AG09309 (cell line): Measurements from ENCODE around the gene GAA.

Source experiments
- DNase-seq: peaks from one replicate; pipeline ENCODE4 v3.0.0-alpha.2; 2010; ENCODE audit warnings: low read depth
- H3K4me3 ChIP-seq: 2 replicates; pipeline ENCODE4 v1.5.1; 2011; ENCODE audit warnings: mild to moderate bottlenecking, low read depth, low read length, moderate library complexity; ENCODE audit not compliant: control insufficient read depth
- TF ChIP-seq, protein P1 (sequence below): IDR thresholded peaks from 2 replicates; pipeline ENCODE4 v1.5.1; 2011; ENCODE audit warnings: mild to moderate bottlenecking, low read depth, low read length, inconsistent platforms; ENCODE audit not compliant: insufficient read depth, control insufficient read depth; ENCODE audit errors: missing control alignments

GAA gene

GRCh38 chr17:80097844-80098691 lies 3.3 kb upstream of the GAA start:
- no peak for DNase-seq
- TF ChIP-seq, protein P1, sequence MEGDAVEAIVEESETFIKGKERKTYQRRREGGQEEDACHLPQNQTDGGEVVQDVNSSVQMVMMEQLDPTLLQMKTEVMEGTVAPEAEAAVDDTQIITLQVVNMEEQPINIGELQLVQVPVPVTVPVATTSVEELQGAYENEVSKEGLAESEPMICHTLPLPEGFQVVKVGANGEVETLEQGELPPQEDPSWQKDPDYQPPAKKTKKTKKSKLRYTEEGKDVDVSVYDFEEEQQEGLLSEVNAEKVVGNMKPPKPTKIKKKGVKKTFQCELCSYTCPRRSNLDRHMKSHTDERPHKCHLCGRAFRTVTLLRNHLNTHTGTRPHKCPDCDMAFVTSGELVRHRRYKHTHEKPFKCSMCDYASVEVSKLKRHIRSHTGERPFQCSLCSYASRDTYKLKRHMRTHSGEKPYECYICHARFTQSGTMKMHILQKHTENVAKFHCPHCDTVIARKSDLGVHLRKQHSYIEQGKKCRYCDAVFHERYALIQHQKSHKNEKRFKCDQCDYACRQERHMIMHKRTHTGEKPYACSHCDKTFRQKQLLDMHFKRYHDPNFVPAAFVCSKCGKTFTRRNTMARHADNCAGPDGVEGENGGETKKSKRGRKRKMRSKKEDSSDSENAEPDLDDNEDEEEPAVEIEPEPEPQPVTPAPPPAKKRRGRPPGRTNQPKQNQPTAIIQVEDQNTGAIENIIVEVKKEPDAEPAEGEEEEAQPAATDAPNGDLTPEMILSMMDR = no peak
- no peak overlapping the region for H3K4me3 ChIP-seq

DNA sequence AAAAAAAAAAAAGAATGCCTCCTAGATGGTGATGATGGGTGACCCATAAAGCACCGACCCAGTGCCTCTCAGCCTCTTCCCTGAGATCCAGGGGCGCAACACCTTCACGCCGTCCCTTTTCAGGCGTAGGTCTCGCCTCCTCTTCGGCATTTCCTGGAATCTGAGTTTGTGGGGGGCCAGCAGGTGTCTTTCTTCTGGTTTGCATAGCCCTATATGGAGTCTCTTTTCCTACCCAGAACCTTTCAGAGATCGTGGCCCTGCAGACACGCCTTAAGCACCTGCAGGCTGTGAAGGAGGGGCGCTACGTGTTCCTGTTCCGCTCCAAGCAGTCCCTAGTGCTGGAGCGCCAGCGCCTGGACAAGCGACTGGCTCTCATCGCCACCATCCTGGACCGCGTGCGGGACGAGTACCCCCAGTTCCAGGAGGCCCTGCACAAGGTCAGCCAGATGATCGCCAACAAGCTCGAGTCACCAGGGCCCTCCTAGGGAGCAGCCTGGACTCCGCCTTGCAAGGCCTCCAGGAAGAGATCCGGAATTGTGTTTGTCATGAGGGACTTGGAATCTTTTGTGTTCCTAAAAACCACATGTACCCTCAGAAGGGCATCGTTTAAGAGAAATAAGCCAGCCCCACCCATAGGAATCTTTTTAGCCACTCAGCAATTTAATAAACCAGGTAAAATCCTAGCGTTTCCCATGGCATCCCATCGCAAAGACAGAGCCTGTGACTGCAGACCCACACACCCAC lies 1.9 kb upstream of the GAA start:
- DNase-seq = no peak
- H3K4me3 ChIP-seq = no peak overlapping the region
- TF ChIP-seq, protein P1 = no peak

GRCh38 chr17:80100035-80100323 lies 1.4 kb upstream of the GAA start:
- DNase-seq = no peak
- TF ChIP-seq, protein P1 = no peak
- no peak overlapping the region for H3K4me3 ChIP-seq

GRCh38 chr17:80101946-80102663 lies 724 bp downstream of the GAA start:
- DNase-seq = no peak
- TF ChIP-seq, protein P1 = no peak
- H3K4me3 ChIP-seq = peak overlapping the region; percentile 59

- TF ChIP-seq, protein P1 = no peak
- no peak for DNase-seq
- no peak overlapping the region for H3K4me3 ChIP-seq
These were observed 1.5 kb downstream of the GAA start for GRCh38 chr17:80102664-80103448.
